Endothelial cell of umbilical vein (primary cell): ENCODE measurements around the gene GRAMD1A. TPM values are rescaled to one million over a fixed set of nuclear protein-coding genes. Genes with fewer than 3 reads are reported as not detected.
A peak's percentile ranks its signal among the peaks of the same experiment; 100 is the strongest.
"Not testable (repeated sequence)": the region's sequence is repeated elsewhere in the genome, so short reads cannot be mapped to it uniquely, and the experiment has no call there.

ENCODE experiments used
- BruUV-seq: library from RNA; stranded (reverse); fragments of 400-500 nt; replicated peaks from 2 replicates; lab custom pipeline; 2021; lab: Mats Ljungman, UMichigan
- CTCF ChIA-PET: fragments of 300-600, 350-600 bp; sonication (Branson Sonifier 250); formaldehyde crosslinking; loops from one replicate; lab custom pipeline; 2021; ENCODE audit warnings: antibody characterized with exemption, inconsistent platforms; lab: Charles Lee
- POLR2A ChIA-PET: fragments of 300-600, 350-600 bp; sonication (Branson Sonifier 250); formaldehyde crosslinking; loops from one replicate; lab custom pipeline; 2021; ENCODE audit warnings: antibody characterized with exemption, inconsistent platforms; lab: Charles Lee
- DNase-seq: peaks from one replicate; pipeline ENCODE4 v3.0.0-alpha.2; 2011; ENCODE audit warnings: low read depth, low spot score
- FAIRE-seq: peaks from 2 replicates; lab custom pipeline; 2011; peaks lifted over from hg19 to GRCh38; lab: Jason Lieb, UNC
- H2AFZ ChIP-seq: 2 replicates; pipeline ENCODE4 v1.6.0; 2012; ENCODE audit warnings: low read depth, low read length, control low read depth, inconsistent platforms
- H3K27ac ChIP-seq: 2 replicates; pipeline ENCODE4 v1.5.1; 2011; ENCODE audit warnings: low read depth, mild to moderate bottlenecking, control low read depth, low read length, moderate library complexity; ENCODE audit not compliant: insufficient read depth
- H3K27me3 ChIP-seq, 2 experiments: 2 replicates each; pipeline versions ENCODE4 v1.6.0 to v1.6.1; 2011; ENCODE audit warnings: low read length in 2 of 2, mixed read lengths in 1 of 2; ENCODE audit not compliant: control insufficient read depth in 2 of 2, insufficient read depth in 2 of 2
- H3K36me3 ChIP-seq, 2 experiments: 2 replicates in 1 of 2; 3 replicates in 1 of 2; pipeline ENCODE4 v1.5.1; 2011; ENCODE audit warnings: low read length in 2 of 2, mild to moderate bottlenecking in 1 of 2, moderate library complexity in 1 of 2; ENCODE audit not compliant: control insufficient read depth in 2 of 2, insufficient read depth in 2 of 2; ENCODE audit errors: extremely low read depth in 1 of 2
- H3K4me1 ChIP-seq: 3 replicates; pipeline ENCODE4 v1.5.1; 2011; ENCODE audit warnings: mild to moderate bottlenecking, low read length; ENCODE audit not compliant: control insufficient read depth, insufficient read depth; ENCODE audit errors: extremely low read depth
- H3K4me2 ChIP-seq: 2 replicates; pipeline ENCODE4 v1.6.1; 2011; ENCODE audit warnings: low read length, control low read depth, mixed read lengths; ENCODE audit not compliant: insufficient read depth
- H3K4me3 ChIP-seq, 3 experiments: fragments of 200-600 bp in 1 of 3; sonication (generic), shearing (Covaris generic) in 1 of 3; replicated peaks in 1 of 3; 2 replicates each; pipeline ENCODE4 v1.5.1; 2011 to 2016; ENCODE audit warnings: control low read depth in 3 of 3, low read length in 3 of 3, mild to moderate bottlenecking in 2 of 3, inconsistent platforms in 1 of 3, low read depth in 1 of 3, moderate library complexity in 1 of 3; ENCODE audit not compliant: insufficient read depth in 1 of 3
- H3K79me2 ChIP-seq: 2 replicates; pipeline ENCODE4 v1.6.0; 2012; ENCODE audit warnings: low read length, inconsistent platforms; ENCODE audit not compliant: control insufficient read depth, insufficient read depth
- H3K9ac ChIP-seq: replicated peaks from 2 replicates; pipeline ENCODE3; 2011; ENCODE audit warnings: low read length, control low read depth; ENCODE audit not compliant: insufficient read depth; ENCODE audit errors: extremely low read depth
- H3K9me1 ChIP-seq: replicated peaks from 3 replicates; pipeline ENCODE4 v1.6.0; 2011; ENCODE audit warnings: mild to moderate bottlenecking, low read length; ENCODE audit not compliant: control insufficient read depth, insufficient read depth; ENCODE audit errors: extremely low read depth
- H3K9me3 ChIP-seq: replicated peaks from 2 replicates; pipeline ENCODE4 v1.5.1; 2012; ENCODE audit warnings: low read length, inconsistent platforms; ENCODE audit not compliant: control insufficient read depth, insufficient read depth
- H4K20me1 ChIP-seq: replicated peaks from 2 replicates; pipeline ENCODE3; 2011; ENCODE audit warnings: mild to moderate bottlenecking, low read length; ENCODE audit not compliant: control insufficient read depth, insufficient read depth; ENCODE audit errors: extremely low read depth
- MAX ChIP-seq: IDR thresholded peaks from 2 replicates; pipeline ENCODE4 v1.6.1; 2011; ENCODE audit not compliant: insufficient read depth, insufficient read length
- POLR2AphosphoS5 ChIP-seq: IDR thresholded peaks from 2 replicates; pipeline ENCODE4 v1.6.1; 2012; ENCODE audit warnings: low read depth, mild to moderate bottlenecking, control low read depth, low read length, moderate library complexity; ENCODE audit not compliant: insufficient read depth
- dilution Hi-C: fragments of 300-500 bp; cut with MboI; formaldehyde crosslinking; loops from one replicate; pipeline ENCODE4 v1.15.0; 2019; ENCODE audit warnings: low sequenced_read_pairs; ENCODE audit not compliant: extremely low pct_ligation_motif_present
- intact Hi-C: fragments of 100-400 bp; cut with micrococcal nuclease; formaldehyde crosslinking; loops from one replicate; pipeline ENCODE4 v1.10.0; 2022
- polyA plus RNA-seq, 4 experiments: library from polyadenylated mRNA; depleted of rRNA in 3 of 4; stranded (reverse) in 3 of 4; unstranded in 1 of 4; fragments of >200 nt; gene quantifications; 2 replicates each; pipeline versions ENCODE4 v1.2.1 to v1.2.3, GENCODE V29; 2011 to 2012; ENCODE audit warnings: missing spikeins in 1 of 4
- total RNA-seq: library from RNA; stranded (reverse); gene quantifications from 2 replicates; pipeline ENCODE4 v1.2.3, GENCODE V29; 2021

The GRAMD1A gene
- total and polyA plus RNA-seq, 2 donors (not counting 3 experiments of a cell fraction or from before 2014, with no cell fraction given), result 127 to 130 TPM

GRCh38 chr19:35013820-35014754 is 14.0 kb downstream of the GRAMD1A start:
- H3K4me1 ChIP-seq, result no peaks in the 10 kb centered on the region
- no peaks in the 10 kb centered on the region for H3K79me2 ChIP-seq
- H3K4me2 ChIP-seq, result no peak overlapping the region
- DNase-seq, result no peak
- CTCF ChIA-PET, result interaction anchor here (0.7 to 9.9 kb wide), 3 partner anchors 11 to 40 kb away, joined by 3 to 129 read pairs (median 12); partner anchors contain the start of gene GRAMD1A
- no peaks in the 10 kb centered on the region for H4K20me1 ChIP-seq
- POLR2A ChIA-PET, result interaction anchor here (0.8 kb wide), 1 partner anchor 14 kb away, joined by 3 read pairs; the partner anchor contains the start of gene GRAMD1A
- no peak overlapping the region for H3K9ac ChIP-seq
- FAIRE-seq, result peak; percentile 38
- BruUV-seq, result no TSS peak
- intact Hi-C loops (loop anchor here (1.0 to 2.0 kb wide), 3 partner anchors 19 to 175 kb away; no protein-coding TSS in a partner anchor), dilution Hi-C loops (no loop called here)
- no peaks in the 10 kb centered on the region for H3K9me3 ChIP-seq
- no peak overlapping the region for H2AFZ ChIP-seq
- no peak overlapping the region for H3K4me3 ChIP-seq
- no peaks in the 10 kb centered on the region for H3K9me1 ChIP-seq
- peaks cover 14 to 63% of the 10 kb centered on the region in 2 experiments for H3K36me3 ChIP-seq
- no peaks in the 10 kb centered on the region for H3K27me3 ChIP-seq
- peak overlapping the region; percentile 10 for H3K27ac ChIP-seq
- peak; percentile 16 for TF ChIP-seq POLR2AphosphoS5
- no peak for TF ChIP-seq MAX

GRCh38 chr19:35014774-35015173 is 14.7 kb downstream of the GRAMD1A start:
- H4K20me1 ChIP-seq, H3K4me1 ChIP-seq, POLR2A ChIA-PET, intact Hi-C loops, H3K27me3 ChIP-seq, H3K9ac ChIP-seq, H2AFZ ChIP-seq, H3K27ac ChIP-seq, FAIRE-seq, dilution Hi-C loops, H3K9me1 ChIP-seq, DNase-seq, BruUV-seq, H3K9me3 ChIP-seq, H3K4me3 ChIP-seq, H3K4me2 ChIP-seq, H3K79me2 ChIP-seq: not testable (repeated sequence)
- CTCF ChIA-PET, result interaction anchor here (9.9 kb wide), 1 partner anchor 41 kb away, joined by 129 read pairs; no protein-coding TSS in a partner anchor
- H3K36me3 ChIP-seq, result peaks cover 14 to 63% of the 10 kb centered on the region in 2 experiments
